ENCODE results near the gene TNFAIP8L3.

DNA sequence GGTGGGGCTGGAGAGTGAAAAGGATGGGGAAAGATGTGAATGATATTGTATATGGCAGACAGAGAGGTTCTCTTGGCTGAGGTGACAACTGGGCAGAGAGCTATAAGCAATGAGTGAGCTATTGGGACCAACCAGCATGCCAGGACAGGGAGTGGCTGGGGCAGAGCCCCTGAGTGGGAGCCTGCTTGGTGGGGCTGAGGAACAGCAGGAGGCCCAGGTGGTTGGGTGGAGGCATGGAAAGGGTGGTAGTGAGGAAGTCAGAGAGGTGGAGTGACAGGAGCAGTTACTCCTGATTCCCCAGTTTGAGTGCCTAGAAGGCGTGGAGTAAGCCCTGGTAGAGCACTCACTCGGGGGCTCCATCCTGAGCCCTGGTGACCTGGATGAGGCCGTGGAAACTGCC lies 15.5 kb upstream of the TNFAIP8L3 start:
- TF ChIP-seq CTCF (IDR thresholded peaks at IDR 0.05) (no peak), ZFX (IDR thresholded peaks at IDR 0.05; ENCODE audit: borderline replicate concordance) (no peak)
